Activated naive CD4-positive, alpha-beta T cell treated with anti-CD3 and anti-CD28 coated beads, Interleukin-2, amount 50 U/mL, for 24 hours (primary cell): ENCODE data around the gene TMEM164.

Experiments
- H3K27ac Mint-ChIP-seq: one replicate; pipeline ENCODE4 v1.8.0; 2021; ENCODE audit warnings: mild to moderate bottlenecking, mixed read lengths
- H3K27me3 Mint-ChIP-seq: one replicate; pipeline ENCODE4 v1.8.0; 2021; ENCODE audit warnings: mixed read lengths
- H3K36me3 Mint-ChIP-seq: one replicate; pipeline ENCODE4 v1.8.0; 2021; ENCODE audit warnings: mixed read lengths
- H3K4me1 Mint-ChIP-seq: one replicate; pipeline ENCODE4 v1.8.0; 2021; ENCODE audit warnings: mixed read lengths
- H3K4me3 Mint-ChIP-seq: one replicate; pipeline ENCODE4 v1.8.0; 2021; ENCODE audit warnings: mild to moderate bottlenecking, mixed read lengths
- H3K9me3 Mint-ChIP-seq: one replicate; pipeline ENCODE4 v1.8.0; 2021; ENCODE audit warnings: mixed read lengths

Gene TMEM164

DNA sequence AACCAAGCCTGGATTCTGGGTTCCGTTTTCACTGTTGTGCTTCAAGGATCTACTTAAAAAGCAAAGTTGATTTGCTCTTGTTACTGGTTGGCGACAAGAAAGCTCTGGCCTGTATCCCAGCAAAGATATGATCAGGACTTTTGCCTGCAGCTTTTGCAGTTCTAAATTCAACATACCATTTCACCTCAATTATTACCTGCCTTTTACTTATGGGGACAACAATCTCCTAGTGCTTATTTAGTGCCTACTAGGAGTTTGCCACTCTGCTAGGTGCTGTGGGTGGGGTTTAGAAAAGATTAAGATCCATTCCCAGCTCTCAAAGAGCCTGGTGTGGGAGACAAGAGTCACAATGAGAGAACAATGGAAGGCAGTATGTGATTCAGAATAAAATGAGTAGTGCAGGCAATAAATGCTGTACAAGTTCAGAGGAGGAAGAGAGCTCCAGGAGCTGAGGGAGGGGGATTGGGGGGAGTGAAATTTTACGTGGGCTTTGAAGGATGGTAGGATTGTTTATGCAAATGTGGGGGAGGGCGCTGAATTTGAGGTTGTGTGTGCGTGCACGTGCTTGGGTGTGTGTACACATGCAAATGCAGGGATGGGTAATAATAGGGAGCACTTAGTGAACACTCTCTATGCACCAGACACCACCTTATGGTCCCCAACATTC lies 5.0 kb upstream of the TMEM164 start:
- H3K4me3 Mint-ChIP-seq: no peak overlapping the region
- no peaks in the 10 kb centered on the region for H3K36me3 Mint-ChIP-seq
- H3K27ac Mint-ChIP-seq: no peak overlapping the region
- H3K9me3 Mint-ChIP-seq: no peaks in the 10 kb centered on the region
- peaks cover 8% of the 10 kb centered on the region for H3K4me1 Mint-ChIP-seq
- H3K27me3 Mint-ChIP-seq: no peaks in the 10 kb centered on the region

DNA sequence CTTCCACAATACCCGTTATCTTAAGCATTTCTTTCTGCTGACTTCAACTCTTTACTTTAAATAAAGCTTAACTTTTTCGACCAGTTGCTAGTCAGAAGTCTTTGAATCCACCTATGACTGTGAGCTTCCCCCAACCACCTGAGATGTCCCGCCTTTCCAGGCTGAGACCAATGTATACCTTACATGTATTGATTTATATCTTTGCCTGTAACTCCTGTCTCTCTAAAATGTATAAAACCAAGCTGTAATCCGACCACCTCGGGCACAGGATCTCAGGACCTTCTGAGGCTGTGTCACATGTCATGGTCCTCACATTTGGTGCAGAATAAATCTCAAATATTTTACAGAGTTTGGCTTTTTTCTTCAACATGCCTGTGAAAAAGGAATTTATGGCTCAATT lies 2.9 kb upstream of the TMEM164 start:
- Mint-ChIP-seq H3K9me3 (no peaks in the 10 kb centered on the region), H3K4me3 (no peak overlapping the region), H3K27me3 (no peaks in the 10 kb centered on the region), H3K27ac (no peak overlapping the region), H3K4me1 (peaks cover 12% of the 10 kb centered on the region), H3K36me3 (no peaks in the 10 kb centered on the region)

DNA sequence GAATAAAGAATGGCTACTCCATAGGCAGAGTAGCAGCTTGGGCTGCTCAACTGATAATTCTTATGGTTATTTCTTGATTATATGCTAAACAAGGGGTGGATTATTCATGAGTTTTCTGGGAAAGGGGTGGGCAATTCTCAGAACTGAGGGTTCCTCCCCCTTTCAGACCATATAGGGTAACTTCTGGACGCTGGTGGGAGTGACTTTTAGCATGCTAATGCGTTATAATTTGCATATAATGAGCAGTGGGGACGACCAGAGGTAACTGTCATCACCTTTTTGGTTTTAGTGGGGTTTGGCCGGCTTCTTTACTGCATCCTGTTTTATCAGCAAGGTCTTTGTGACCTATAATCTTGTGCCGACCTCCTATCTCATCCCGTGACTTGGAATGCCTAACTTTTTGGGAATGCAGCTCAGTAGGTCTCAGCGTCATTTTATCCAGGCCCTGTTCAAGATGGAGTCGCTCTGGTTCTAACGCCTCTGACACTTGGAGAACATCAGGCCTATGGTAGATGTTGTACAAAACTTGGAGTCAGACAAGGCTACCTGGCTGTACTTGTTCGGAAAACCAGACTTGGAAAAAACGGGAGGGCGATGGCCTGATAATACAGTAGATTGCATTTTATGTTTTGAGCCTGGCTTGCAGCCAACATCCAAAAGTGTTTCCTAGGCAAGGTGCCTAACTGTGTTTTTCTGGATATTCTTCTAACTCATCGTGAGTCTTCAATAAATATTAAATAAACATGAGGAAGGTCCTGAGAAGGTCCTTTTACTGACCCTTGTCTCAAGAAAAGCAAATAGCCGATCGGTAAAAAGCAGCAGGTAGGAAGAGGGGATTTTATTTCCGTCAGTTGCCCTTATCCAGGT lies 1.8 kb upstream of the TMEM164 start:
- Mint-ChIP-seq H3K9me3 (no peaks in the 10 kb centered on the region), H3K27ac (no peak overlapping the region), H3K4me3 (no peak overlapping the region), H3K36me3 (no peaks in the 10 kb centered on the region), H3K4me1 (peaks cover 21% of the 10 kb centered on the region), H3K27me3 (no peaks in the 10 kb centered on the region)

DNA sequence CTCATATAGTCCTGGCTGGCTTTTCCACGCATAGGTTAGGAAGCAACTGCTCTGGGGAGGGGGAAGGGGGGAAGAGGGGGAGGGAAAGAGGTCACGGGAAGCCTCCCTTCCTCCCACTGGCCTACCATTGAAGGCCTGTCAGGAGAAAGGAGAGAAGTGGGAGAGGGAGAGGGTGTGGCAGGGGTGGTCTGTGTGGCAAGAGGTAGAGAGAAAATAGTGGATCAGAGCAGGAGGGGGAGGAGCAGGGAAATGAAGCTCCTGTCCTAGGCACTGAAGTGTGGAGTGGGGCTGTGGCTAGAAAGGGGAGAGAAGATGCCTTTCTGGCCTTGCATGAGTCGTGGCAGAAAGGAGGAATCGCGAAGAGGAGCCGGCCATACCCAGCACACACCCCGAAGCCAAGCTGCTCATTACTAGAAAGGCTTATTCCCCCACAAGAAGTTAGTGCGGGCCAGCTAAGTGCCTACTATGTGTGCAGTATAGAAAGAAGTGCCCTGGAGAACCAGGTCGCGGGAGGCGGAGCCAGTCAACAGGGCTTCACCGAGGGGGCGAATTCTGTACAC lies 1.1 kb upstream of the TMEM164 start:
- Mint-ChIP-seq H3K9me3 (no peaks in the 10 kb centered on the region), H3K27me3 (no peaks in the 10 kb centered on the region), H3K36me3 (no peaks in the 10 kb centered on the region), H3K4me3 (peak overlapping the region; percentile 87), H3K27ac (peak overlapping the region; percentile 84), H3K4me1 (peaks cover 28% of the 10 kb centered on the region)

DNA sequence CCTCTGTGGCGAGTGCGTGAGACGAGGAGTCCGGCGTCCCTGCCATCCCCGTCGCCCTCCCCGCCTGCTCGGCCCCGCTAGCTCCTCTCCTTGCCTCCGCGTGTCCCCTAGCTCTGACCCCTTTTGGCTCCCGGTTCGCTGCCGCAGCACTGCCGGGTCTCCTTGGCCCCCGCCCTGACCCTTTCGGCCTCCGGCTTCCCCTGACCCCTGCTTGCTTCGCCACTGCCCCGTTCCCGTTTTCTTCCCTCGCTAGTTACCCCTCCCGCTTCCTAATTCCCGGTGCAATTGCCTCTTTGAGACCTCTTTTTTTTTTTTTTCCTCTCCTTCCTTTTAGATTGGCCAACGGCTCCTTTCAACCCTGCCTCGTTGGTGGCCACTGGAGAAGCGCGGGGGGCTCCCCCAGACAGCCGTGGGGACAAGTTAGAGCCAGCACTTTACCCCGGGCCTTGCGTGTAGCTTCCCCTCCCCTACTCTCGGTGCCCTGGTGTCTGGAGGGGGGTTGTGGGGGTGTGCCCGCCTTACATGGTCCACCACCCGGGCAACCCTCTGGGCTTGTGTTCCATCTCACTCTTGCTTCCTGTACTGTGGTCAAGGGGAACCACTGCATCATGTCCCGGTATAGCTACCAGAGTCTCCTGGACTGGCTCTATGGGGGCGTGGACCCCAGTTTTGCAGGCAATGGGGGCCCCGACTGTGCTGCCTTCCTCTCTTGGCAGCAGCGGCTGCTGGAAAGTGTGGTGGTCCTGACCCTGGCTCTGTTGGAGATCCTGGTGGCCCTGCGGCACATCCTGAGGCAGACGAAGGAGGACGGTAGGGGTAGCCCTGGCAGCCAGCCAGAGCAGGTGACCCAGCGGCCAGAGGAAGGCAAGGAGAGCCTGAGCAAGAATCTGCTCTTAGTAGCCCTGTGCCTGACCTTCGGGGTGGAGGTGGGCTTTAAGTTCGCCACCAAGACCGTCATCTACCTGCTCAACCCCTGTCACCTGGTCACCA lies 548 bp downstream of the TMEM164 start:
- H3K9me3 Mint-ChIP-seq: no peaks in the 10 kb centered on the region
- peaks cover 38% of the 10 kb centered on the region for H3K4me1 Mint-ChIP-seq
- H3K27ac Mint-ChIP-seq: peak overlapping the region; percentile 74
- no peaks in the 10 kb centered on the region for H3K36me3 Mint-ChIP-seq
- H3K27me3 Mint-ChIP-seq: no peaks in the 10 kb centered on the region
- H3K4me3 Mint-ChIP-seq: peak overlapping the region; percentile 85

DNA sequence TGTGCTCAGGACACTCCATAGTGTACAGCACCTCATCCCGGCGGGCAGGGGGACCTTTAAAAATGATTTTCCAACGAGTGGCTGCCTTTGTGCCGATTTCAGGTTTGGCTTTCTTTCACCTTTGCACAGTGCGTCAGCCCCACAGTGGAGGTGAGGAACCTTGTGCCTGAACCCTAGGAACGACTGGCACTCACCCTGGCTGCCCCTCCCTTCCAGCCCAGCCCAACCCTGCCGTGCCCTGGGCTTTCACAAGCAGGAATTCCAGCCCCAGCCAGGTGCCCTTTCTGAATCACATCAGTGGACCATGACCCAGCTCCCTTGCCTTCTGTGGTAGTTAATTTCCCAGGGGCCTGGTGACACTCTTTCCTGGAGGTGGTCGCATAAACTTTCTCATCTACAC lies 1.3 kb downstream of the TMEM164 start:
- Mint-ChIP-seq H3K9me3 (no peaks in the 10 kb centered on the region), H3K27me3 (no peaks in the 10 kb centered on the region), H3K4me3 (peak overlapping the region; percentile 85), H3K27ac (peak overlapping the region; percentile 23), H3K4me1 (peaks cover 38% of the 10 kb centered on the region), H3K36me3 (no peaks in the 10 kb centered on the region)

DNA sequence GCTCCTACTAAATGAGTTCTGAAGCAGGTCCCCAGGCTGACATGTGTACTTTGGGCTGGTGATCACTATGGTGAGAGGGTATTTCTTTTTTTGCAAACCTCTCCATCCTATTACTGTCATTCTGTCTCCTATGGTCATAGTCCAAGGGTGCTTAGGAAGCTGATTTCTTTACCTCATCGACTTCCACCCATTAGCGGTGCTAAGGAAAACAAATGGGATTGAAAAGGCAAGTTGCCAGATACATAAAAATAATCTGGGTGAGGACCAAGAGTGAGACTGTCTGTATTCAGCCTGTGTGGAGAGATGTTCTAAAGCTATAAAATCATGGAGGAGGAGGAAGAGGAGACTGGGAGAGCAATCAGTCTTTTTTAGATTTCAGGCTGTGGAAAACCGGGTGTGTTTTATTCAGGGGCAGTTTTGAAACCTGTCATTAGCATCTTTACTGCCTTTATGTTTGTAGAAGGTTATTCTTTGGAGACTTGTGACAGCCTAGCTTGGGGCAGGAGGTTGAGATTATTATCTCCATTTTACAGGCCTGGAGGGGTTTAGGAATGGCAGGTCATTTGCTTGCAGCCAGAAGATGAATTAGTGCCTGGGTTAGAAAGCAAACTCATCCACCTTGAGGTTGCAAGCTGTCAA lies 1.9 kb downstream of the TMEM164 start:
- peaks cover 3% of the 10 kb centered on the region for H3K36me3 Mint-ChIP-seq
- H3K4me1 Mint-ChIP-seq: peaks cover 39% of the 10 kb centered on the region
- H3K9me3 Mint-ChIP-seq: no peaks in the 10 kb centered on the region
- H3K4me3 Mint-ChIP-seq: peak overlapping the region; percentile 85
- no peaks in the 10 kb centered on the region for H3K27me3 Mint-ChIP-seq
- H3K27ac Mint-ChIP-seq: peak overlapping the region; percentile 23

DNA sequence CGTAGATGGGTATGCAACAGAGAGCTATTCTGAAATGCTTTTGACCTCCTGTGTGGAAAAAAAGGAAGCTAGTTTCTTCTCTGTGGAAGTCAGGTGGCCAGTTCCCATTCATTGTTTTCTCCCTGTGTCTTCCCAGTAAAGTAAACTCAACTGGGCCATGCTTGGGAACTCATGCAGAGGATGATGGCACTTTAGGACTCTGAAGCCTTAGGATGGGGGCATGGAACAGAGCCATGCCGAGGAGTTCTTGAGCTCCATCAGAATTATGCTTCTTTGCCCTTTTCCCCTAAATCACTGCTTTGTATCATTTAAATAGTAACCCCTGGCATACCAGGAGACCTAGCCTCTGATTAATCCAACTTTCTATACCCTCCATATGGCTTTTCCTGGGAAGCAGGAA lies 3.2 kb downstream of the TMEM164 start:
- Mint-ChIP-seq H3K4me1 (peaks cover 43% of the 10 kb centered on the region), H3K36me3 (peaks cover 3% of the 10 kb centered on the region), H3K27me3 (no peaks in the 10 kb centered on the region), H3K9me3 (no peaks in the 10 kb centered on the region), H3K27ac (no peak overlapping the region), H3K4me3 (no peak overlapping the region)

DNA sequence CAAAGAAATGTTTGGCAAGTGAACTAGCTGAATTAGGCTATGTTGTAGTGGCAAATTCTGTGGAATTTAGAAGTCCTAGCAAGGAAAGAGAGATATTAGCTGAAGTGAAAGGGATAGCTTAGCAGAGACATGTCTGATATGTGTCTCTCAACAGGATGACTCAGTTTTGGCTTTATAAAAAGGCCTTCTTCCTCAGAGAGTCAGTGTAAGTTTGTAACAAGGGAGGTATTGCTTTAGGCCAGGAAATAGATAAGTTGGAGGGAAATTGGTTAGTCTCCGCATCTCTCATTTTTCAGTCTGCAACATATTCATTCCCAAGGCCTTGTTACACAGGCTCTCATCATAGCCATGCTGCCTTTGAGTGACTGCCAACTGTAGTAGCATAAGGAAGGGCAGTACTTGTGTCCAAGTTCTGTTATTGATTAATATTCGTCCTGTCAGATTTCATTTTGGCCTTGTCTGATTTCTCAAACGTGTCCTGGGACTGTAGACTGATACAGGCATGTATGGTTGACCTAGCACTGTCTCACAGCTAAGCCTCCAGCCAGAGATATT lies 4.0 kb downstream of the TMEM164 start:
- peaks cover 41% of the 10 kb centered on the region for H3K4me1 Mint-ChIP-seq
- H3K9me3 Mint-ChIP-seq: no peaks in the 10 kb centered on the region
- no peak overlapping the region for H3K4me3 Mint-ChIP-seq

DNA sequence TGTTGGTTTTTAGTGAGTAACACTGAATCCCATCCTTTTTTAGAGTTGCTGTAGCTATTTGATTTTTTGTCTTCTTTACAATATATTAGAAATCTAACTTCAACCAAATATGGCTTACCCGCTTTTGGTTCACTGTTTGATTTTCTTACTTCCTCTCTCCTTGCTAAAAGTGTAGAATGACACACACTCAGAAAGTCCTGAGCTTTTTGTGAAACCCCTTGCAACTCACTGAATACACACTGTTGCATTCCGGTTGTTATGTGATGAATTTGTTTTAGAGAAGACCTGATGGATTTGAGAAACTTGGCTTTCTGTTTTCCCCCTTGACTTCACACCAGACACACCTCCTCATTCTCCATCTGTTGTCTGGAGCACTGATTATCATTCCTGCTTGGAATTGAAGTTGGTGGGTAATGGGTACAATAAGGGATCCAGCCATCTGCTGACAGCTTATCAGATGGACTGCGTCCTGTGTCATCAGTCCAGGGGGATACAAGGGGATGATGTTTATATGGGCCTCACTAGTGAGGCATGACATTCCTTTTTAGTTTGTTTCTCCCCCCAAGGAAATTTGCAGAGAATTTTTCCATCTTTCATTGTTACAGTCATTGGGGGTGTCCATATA lies 5.2 kb downstream of the TMEM164 start:
- H3K36me3 Mint-ChIP-seq: peaks cover 3% of the 10 kb centered on the region
- H3K27ac Mint-ChIP-seq: no peak overlapping the region
- no peaks in the 10 kb centered on the region for H3K9me3 Mint-ChIP-seq
- no peak overlapping the region for H3K4me3 Mint-ChIP-seq
- H3K4me1 Mint-ChIP-seq: peaks cover 39% of the 10 kb centered on the region
- no peaks in the 10 kb centered on the region for H3K27me3 Mint-ChIP-seq

More for the DNA sequence above, 4.0 kb downstream of the TMEM164 start:
- no peaks in the 10 kb centered on the region for H3K27me3 Mint-ChIP-seq
- H3K27ac Mint-ChIP-seq: no peak overlapping the region
- peaks cover 3% of the 10 kb centered on the region for H3K36me3 Mint-ChIP-seq

DNA sequence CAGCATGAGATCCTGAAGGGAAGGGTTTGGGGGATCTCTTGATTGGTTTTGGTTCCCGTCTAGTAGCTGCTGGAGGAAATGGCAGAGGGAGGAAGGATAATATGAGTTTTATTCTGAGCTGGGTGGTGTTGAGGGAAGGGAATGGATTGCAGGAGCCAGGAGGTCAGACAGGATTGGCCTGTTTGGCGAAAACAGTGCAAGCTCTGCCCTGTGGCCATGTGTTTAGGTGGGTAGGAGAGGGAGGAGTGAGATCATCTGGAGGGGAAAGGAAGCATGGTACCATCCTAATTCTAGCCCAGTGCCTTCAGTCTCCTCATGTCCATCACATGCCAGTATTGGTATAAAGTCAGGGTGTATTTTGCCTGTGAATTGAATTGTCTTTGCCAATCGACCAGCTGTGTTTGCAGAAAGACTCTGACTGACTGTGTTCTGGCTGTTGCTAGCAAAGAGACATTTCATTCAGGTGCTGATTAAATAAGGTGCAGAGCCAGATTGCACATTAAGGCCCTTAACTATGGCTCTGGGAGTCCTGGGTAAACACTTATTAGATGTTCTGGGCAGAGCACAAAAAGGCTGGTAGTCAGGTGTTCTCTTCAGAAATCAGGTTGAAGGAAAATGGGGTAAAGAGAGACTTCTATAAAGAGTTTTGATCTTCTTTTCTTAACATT lies 10.0 kb downstream of the TMEM164 start:
- Mint-ChIP-seq H3K36me3 (peaks cover 6% of the 10 kb centered on the region), H3K9me3 (no peaks in the 10 kb centered on the region), H3K4me1 (peaks cover 20% of the 10 kb centered on the region), H3K27ac (no peak overlapping the region), H3K27me3 (no peaks in the 10 kb centered on the region), H3K4me3 (no peak overlapping the region)

DNA sequence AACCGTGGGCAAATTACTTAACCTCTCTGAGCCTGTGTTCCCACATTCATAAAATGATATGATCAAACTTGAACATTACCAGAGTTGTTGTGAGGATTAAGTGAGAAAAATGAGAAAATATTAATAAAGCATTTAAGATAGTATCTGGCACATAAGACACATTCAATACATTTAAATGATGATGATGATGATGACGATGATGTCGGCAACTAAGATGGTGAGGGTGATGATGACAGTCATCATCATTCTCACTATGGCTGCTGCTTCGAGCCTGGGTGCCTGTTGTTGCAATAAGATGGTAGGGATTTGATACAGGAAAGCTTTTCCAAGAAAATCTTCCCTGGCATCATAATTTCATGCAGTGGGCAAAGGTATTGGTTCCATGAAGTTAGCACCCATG lies 11.1 kb downstream of the TMEM164 start:
- H3K4me3 Mint-ChIP-seq: no peak overlapping the region
- no peak overlapping the region for H3K27ac Mint-ChIP-seq
- H3K4me1 Mint-ChIP-seq: peaks cover 16% of the 10 kb centered on the region
- no peaks in the 10 kb centered on the region for H3K9me3 Mint-ChIP-seq
- H3K36me3 Mint-ChIP-seq: peaks cover 6% of the 10 kb centered on the region
- H3K27me3 Mint-ChIP-seq: no peaks in the 10 kb centered on the region

DNA sequence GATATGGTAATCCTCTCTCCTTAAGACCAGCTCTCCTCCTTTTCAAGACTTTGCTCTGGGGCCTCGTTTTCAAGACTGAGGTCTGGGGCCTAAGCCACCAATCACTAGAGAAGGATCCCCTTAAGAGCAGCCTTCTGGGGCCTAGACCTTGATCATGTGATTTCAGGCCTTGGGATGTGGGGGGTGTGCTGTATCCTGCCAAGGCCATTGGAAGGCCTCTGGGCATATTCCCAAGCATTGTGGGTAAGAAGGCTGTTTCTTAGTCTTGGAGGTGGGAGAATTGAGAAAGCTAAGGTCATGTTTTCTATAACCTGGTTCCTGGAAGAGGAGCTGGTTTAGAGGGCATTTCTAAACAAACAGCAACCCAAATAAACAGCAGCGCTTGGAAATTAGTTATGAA lies 12.1 kb downstream of the TMEM164 start:
- Mint-ChIP-seq H3K27ac (no peak overlapping the region), H3K9me3 (no peaks in the 10 kb centered on the region), H3K36me3 (peaks cover 3% of the 10 kb centered on the region), H3K4me1 (peaks cover 14% of the 10 kb centered on the region), H3K4me3 (no peak overlapping the region), H3K27me3 (no peaks in the 10 kb centered on the region)

DNA sequence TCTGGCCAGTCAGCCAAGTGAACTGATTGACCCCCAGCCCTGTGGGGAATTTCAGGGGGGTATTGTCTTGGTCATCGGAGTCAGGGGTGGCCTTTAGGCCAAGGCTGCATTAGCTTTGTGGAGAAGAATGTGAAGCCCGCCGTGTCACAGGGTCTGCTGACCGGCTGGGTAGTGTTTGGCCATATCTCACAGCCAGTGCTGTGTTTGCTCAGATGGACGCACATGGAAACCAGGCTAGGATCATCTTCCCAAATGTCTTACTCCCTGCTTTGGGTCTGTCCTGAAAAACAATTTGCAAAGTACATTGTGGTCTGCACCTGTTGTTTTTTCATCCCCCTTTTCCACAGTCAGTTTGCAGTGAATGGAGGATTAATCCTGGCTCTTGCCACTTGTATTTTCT lies 13.0 kb downstream of the TMEM164 start:
- H3K9me3 Mint-ChIP-seq: no peaks in the 10 kb centered on the region
- no peak overlapping the region for H3K27ac Mint-ChIP-seq
- H3K36me3 Mint-ChIP-seq: peaks cover 3% of the 10 kb centered on the region
- no peak overlapping the region for H3K4me3 Mint-ChIP-seq
- peaks cover 11% of the 10 kb centered on the region for H3K4me1 Mint-ChIP-seq
- H3K27me3 Mint-ChIP-seq: no peaks in the 10 kb centered on the region
